Measurements from ENCODE around the gene CBARP. TPM values are rescaled to one million over a fixed set of nuclear protein-coding genes. Genes with fewer than 3 reads are reported as not detected.
A peak's percentile ranks its signal among the peaks of the same experiment; 100 is the strongest.

The CBARP gene
- total RNA-seq, 1 experiment from 2014 or later, result 23.8 TPM

- ATAC-seq, result peak; percentile 8
- Histone ChIP-seq H3K79me2 (ENCODE audit: insufficient read depth, low read length) (peaks cover 21% of the 10 kb centered on the region), H3K36me3 (ENCODE audit: control insufficient read depth in 1 of 2, insufficient read depth in 2 of 2, low read length in 2 of 2) (peaks cover 6 to 7% of the 10 kb centered on the region in 2 experiments; a peak in 3 of 4 replicates), H3K4me3 (replicated peaks in 1 of 2; ENCODE audit: low read depth in 1 of 2, low read length in 2 of 2) (peak overlapping the region; percentile 85 to 89), H2AFZ (ENCODE audit: low read depth, low read length, poor library complexity, severe bottlenecking) (no peak overlapping the region), H4K20me1 (ENCODE audit: insufficient read depth) (no peaks in the 10 kb centered on the region), H3K9ac (ENCODE audit: low read length) (peak overlapping the region; percentile 99), H3K27ac (ENCODE audit: low read depth, low read length) (peak overlapping the region; percentile 99), H3K27me3 (ENCODE audit: insufficient read depth, low read length) (no peaks in the 10 kb centered on the region), H3K9me2 (ENCODE audit: insufficient read depth) (no peaks in the 10 kb centered on the region), H3K4me2 (ENCODE audit: low read length) (peak overlapping the region; percentile 98), H3K9me3 (ENCODE audit: control insufficient read depth in 1 of 2, insufficient read depth in 1 of 2, low read depth in 1 of 2, low read length in 2 of 2) (no peaks in the 10 kb centered on the region), H3K4me1 (ENCODE audit: control insufficient read depth in 1 of 2, insufficient read depth in 2 of 2, low read length in 2 of 2) (peaks cover 59 to 95% of the 10 kb centered on the region in 2 experiments)
- intact Hi-C loops (cut with micrococcal nuclease), result no loop called here
- ChIA-PET CTCF (interaction anchor here (0.9 to 1.6 kb wide), 2 partner anchors 15 to 18 kb away, joined by 3 to 15 read pairs; no protein-coding TSS in a partner anchor), POLR2A (interaction anchor here (0.6 to 4.4 kb wide), 4 partner anchors 7 to 18 kb away, joined by 3 to 54 read pairs (median 5); partner anchors contain the start of gene CIRBP), RAD21 (ENCODE audit: low non-redundant PET in 1 of 2, low total read pairs in 2 of 2, uncharacterized antibody in 2 of 2, unreplicated experiment in 2 of 2) (interaction anchor here in 1 of 2 experiments (1.3 kb wide), 1 partner anchor 9 kb away, joined by 3 read pairs; no protein-coding TSS in a partner anchor)
- DNase-seq (ENCODE audit: low read depth, low spot score), result no peak
- TF ChIP-seq ZNF274 (IDR thresholded peaks at IDR 0.05; ENCODE audit: low read depth, low read length) (no peak), ZFX (IDR thresholded peaks at IDR 0.05) (peak; percentile 46), MAX (IDR thresholded peaks at IDR 0.05) (no peak), CEBPB (IDR thresholded peaks at IDR 0.05; ENCODE audit: low read depth) (no peak), POLR2AphosphoS5 (IDR thresholded peaks at IDR 0.05; ENCODE audit: low read depth, low read length) (peak; percentile 68), ELF1 (IDR thresholded peaks at IDR 0.05; ENCODE audit: borderline replicate concordance, low read depth) (no peak), TCF7L2 (IDR thresholded peaks at IDR 0.05; ENCODE audit: borderline replicate concordance, extremely low read depth, insufficient read depth, insufficient read length) (no peak), POLR2A (IDR thresholded peaks at IDR 0.05; ENCODE audit: borderline replicate concordance, extremely low read depth, insufficient read depth, insufficient read length) (peak; percentile 31), FOSL1 (IDR thresholded peaks at IDR 0.05; ENCODE audit: low read depth) (no peak), EZH2 (IDR thresholded peaks at IDR 0.05) (no peak), SIN3A (IDR thresholded peaks at IDR 0.05; ENCODE audit: low read depth) (no peak)
- BruUV-seq (replicated peaks), result TSS peak; percentile 50
Measured at GRCh38 chr19:1261798-1262622, 24.2 kb upstream of the CBARP start.
